GM21576 (cell line): ENCODE measurements around the gene MACROD2.

Source experiments
- ATAC-seq: cut with Tn5 transposase; IDR thresholded peaks from one replicate; pipeline ENCODE4 v1.9.1; 2021; ENCODE audit warnings: mild to moderate bottlenecking, moderate library complexity; ENCODE audit not compliant: unreplicated experiment

The MACROD2 gene

GRCh38 chr20:14333721-14334120, 338.4 kb downstream of the MACROD2 start:
- no peak for ATAC-seq

GRCh38 chr20:14334306-14334930, 339.1 kb downstream of the MACROD2 start:
- ATAC-seq, result no peak

DNA sequence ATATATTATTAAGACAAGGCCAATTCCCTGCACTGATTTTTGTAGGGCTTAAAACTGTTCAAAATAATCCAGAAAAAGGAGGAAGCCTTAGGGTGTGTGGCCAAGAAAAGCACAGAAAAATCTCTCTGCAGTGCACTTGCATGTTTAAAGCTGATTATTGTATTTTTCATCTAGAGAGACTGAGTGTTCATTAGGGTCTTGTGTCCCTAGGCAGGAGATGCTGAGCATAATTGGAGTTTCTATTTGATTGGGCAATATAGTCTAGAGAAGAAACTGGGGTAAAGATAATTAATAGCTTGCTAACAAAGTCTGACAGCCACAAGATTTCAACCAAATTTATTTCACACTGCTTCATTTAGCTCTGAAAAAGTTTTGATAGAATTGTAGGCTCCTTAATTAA, 339.7 kb downstream of the MACROD2 start:
- no peak for ATAC-seq

DNA sequence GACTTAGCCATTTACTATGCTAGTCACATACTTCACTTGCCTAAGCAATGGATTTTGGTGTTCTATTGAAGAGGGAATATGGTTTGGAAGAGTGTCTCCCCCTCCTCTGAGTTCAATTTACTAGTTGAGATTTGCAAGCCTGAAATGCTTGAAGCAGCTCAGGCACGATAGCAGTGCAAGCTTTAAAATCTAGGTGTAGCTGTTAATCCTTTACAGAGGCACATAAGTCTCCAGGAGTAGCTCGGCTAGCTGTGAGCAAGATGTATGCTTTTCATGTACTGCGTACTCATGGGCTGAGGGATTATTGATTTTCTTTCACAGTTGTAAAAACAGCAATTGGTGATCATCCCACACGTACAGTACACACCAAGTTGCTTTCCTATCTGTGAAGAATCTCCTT, 341.4 kb downstream of the MACROD2 start:
- ATAC-seq, result no peak

DNA sequence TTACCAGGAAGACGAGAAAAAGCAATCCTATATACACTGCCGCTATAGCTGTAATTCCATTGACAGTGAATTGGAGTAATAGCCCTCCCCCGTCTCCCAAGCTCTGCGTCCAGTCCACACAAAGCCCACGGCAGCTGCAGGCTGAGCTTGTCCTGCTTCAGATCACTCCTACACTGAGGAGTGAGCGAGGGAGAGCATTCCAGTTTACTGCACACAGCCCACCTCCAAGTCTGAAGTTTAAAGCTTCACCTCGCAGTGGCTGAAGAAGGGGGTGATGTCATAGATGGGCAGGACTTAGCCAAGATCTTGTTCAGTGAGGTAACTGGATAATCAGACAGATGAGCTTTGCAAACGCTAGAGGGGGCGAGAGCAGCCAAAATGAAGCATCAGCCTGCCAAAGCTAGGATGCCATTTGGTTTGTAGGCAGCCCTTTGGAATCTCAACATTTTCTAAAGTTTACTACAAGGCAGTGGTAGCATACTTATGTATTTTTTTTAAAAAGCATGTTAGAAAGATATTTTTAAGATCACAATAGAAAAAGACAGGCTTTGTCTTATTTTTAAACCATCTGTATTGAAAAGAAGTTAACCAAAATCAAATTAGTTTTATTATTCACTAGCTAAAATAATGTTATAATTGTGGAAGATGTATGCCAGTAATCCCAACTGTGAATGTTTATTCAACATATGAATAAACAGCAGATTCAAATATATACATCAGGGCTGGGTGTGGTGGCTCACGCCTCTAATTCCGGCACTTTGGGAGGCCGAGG, 342.3 kb downstream of the MACROD2 start, which contains the start of gene FLRT3:
TSS of gene FLRT3 (minus strand) at position 213 of the 772 bp plus-strand sequence. CDS start 10,106 bp downstream, outside the sequence.
- peak; percentile 96 for ATAC-seq

DNA sequence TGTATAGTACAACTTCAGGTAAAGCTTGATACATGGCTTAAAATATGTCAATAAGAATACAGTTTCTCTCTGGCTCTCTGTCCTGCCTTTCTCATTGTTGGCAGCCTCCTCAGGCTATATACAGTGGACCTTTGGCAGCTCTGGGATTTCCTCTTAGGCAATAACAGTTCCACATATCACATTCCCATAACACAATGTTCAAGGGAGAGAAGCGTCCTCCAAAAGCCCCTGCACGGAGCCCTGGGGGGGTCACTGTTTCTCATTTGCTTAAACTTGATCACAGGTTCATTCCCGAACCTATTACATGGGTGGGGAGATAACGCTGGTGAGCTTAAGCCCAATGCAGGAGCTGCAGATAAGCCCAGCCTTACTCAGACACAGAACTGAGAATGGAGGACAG, 346.5 kb downstream of the MACROD2 start:
- no peak for ATAC-seq

DNA sequence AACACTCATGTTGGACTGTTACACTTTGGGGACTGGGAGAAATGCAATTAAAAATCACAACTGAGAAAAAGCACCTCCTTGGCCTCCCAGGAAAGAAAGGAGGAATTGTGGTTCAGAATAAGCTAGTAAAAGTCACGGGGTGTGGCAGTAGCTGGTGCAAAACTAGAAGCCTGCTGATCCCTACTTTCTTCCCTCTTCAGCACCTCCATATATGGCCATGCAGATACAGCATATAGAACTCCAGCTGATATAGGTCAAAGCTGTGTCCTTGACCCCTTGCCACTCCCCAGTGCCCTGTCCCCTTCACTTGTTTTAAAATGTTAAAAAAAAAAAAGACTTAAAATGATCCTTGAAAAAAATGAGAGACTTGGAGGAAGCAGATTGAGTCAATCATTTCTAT, 347.6 kb downstream of the MACROD2 start:
- no peak for ATAC-seq

GRCh38 chr20:14343491-14344065, 348.3 kb downstream of the MACROD2 start:
- ATAC-seq, result no peak

DNA sequence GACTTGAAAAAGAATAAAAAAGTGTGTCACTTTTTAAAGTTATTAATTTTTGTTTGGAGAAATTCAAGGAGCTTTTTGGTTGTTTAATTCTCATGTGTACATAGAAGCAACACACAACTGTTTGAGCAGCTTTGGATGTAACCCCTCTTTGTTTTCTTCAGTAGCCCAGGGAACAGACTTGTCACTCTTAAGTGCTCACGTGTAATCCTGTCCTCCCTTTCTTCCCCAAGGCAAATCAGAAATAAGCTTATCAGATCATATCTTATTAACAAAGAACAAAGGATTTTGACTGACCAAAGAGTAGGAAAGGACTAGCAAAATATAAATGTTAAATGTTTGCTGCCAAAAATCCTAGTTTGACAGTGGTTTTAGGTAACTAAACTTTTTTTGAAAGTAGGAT, 349.4 kb downstream of the MACROD2 start:
- no peak for ATAC-seq

- no peak for ATAC-seq
Observed at GRCh38 chr20:14355791-14356190, 360.5 kb downstream of the MACROD2 start.

DNA sequence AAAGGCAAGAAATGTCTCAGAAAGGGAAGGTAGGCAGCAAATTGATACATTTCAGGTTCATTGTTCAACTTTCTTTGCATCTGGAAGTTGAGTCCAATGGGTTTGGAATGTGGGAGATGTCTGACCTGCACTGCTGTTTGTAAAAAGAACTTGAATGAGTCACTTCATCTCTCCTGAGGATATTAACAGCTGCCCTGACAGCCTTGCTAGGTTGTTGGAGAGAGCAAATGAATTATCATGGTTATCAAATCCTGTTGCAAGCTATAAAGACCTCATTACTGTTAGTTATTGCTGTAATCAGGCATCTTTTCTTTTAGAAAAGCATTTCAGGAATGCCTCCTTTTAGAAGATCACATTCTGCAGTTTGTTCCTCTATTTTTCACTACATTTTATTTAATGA, 365.1 kb downstream of the MACROD2 start:
- ATAC-seq, result no peak

- no peak for ATAC-seq
Observed at GRCh38 chr20:14361509-14362345, 366.4 kb downstream of the MACROD2 start.

DNA sequence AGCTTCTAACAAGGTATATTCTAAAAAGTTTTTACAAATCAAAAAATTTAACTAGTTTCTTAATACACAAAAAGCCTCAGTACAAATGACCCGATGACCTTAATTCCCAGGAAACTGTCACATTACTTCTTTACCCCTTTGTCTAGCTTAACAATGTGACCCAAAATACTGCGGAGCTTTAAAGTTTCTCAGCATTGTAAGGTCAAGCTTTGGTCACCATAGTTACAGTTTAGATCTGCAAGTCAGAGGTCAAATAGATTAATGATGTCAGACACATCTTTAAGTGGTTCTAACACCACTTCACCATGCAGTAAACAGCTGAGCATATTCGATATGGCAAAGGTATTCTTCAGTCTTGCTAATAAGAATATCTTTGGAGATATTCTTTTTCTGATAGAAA, 378.9 kb downstream of the MACROD2 start:
- no peak for ATAC-seq

DNA sequence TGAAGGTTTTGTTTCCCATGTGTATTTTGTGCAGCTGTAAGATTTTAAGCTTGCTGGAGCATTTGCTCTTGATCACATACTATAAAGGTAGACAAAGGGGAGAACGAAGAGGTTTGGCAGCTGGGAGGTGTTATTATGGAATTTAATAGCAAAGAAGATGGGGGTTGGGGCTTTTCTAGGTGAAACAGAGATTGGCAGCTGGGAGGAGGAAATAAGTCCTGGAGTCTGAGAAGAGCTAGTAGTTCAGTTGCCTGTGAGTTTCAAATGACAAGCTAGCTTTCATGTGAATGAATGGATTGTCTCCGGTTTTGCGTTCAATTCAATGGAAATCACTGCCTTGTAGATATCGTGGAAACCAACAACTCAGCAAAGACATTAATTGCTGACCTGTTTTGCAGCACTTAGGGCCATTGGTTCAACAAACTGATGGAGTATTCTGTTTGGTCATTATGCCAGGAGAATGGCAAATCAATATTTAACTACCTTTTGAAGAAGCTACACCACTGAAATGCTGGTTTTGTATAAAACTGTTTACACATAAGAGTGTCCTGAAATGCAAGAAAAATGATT, 380.2 kb downstream of the MACROD2 start:
- no peak for ATAC-seq

GRCh38 chr20:14378326-14378725, 383.0 kb downstream of the MACROD2 start:
- ATAC-seq, result no peak

- no peak for ATAC-seq
Observed at GRCh38 chr20:14383335-14383734, 388.0 kb downstream of the MACROD2 start.

- ATAC-seq, result no peak
Observed at GRCh38 chr20:14384416-14385175, 389.3 kb downstream of the MACROD2 start.

DNA sequence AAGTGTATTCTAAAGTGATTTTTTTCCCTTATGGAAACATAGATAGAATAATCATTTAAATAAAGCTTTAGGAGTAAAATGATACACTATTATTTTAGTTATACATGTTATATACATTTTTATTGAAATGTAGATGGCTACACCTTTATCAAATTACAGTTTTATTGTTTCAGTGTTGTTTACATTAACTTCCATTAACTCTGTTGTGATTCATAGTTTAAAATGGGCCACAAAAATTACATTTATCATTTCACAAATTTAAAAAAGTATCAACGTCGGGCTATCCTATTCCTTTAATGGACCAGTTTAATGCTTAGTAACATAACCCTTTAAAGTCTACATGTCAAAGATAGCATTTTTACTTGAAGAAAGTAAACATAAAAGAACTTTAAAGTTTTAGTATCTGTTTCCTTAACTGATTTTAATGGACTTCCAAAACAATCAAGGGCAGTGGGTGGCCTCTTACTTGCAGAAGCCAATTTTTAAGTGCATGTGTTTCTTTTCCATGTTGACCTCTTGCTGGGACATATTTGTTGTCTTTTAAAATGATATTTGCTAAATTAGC, 389.9 kb downstream of the MACROD2 start:
- ATAC-seq, result no peak

DNA sequence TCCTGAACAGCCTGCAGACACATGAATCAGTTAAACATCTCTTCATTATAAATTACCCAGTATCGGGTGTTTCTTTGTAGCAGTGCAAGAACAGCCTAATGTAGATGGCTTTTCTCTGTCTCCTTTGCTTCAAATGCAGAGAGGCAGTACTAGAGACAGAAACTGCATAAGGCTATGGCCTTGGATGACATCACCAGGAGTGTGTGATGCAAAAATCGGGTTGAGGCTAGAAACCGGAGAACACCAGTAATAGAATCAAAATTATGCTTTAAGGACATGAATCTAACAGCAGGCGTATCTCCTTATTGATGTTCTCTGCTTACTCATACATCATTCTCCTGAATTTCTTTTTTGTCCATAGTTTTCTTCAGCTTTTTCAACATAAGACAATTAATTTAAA, 391.4 kb downstream of the MACROD2 start:
- no peak for ATAC-seq
